ENCODE measurements around the gene OGDH.
A peak's percentile ranks its signal among the peaks of the same experiment; 100 is the strongest.
"Not testable (repeated sequence)": the region's sequence is repeated elsewhere in the genome, so short reads cannot be mapped to it uniquely, and the experiment has no call there.

OGDH gene

DNA sequence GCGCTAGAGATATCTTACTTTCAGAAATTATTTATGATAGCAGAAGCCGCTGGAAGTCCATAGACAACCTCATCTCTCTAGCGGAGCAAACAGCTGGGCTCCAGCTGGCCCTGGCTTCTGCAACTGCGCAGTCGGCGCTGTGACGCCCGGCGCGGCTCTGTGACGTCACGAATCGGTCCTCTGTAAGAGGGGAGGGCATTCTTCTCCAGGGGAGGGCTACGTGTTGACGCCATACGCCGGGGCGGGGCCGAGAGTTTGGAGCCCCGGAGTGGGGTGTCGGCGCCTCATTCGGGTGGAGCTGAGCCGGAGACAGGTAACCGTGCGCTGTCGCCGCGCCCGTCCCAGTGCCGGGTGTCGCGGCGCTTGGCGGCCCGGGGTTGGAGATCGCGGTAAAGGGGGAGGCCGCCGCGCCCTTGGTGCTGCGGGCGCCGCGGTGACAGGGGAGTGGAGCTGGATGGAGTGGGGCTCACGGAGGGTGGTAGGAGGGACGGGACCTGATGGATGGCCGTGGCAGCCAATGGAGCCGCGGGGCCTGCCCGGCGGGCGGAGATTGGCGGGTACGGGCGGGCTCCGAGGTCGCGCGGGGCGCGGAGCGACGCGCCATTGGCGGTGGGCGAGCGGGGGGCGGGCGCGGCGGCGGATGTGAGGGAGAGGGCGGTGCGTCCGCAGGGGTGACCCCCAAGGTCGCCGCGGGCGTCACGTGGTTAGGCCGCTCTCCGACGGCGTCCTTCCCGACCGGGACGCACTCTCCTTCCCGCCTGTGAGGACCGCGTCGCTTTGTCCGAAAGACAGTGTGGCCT lies at the start of gene OGDH:
OGDH (plus strand) TSS at position 287 of the 800 bp plus-strand sequence. CDS start 17,717 bp downstream, outside the sequence.
- peak; percentile 99 to 100 for DNase-seq

GRCh38 chr7:44557485-44557884 lies 48.9 kb upstream of the OGDH start:
- DNase-seq = no peak

GRCh38 chr7:44559485-44559884 lies 46.9 kb upstream of the OGDH start:
- no peak for DNase-seq

DNA sequence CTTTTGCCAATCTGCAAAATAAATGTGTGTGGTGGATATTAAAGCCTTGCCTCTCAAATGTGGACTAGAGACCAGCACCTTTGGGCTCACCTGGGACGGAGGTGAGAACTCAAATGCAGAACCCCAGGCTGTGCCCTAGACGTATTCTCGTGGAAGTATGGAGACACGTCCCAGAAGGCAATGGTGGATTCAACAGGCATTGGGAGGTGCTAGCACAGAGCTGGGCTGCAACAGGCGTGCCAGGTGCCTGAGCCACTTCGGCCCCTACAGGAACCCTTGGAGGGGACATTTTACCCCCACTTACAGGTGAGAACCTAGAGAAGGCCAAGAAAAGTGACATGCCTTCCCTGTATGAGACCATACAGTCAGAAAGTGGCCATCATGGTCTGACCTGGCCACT lies 44.9 kb upstream of the OGDH start:
- no peak for DNase-seq

DNA sequence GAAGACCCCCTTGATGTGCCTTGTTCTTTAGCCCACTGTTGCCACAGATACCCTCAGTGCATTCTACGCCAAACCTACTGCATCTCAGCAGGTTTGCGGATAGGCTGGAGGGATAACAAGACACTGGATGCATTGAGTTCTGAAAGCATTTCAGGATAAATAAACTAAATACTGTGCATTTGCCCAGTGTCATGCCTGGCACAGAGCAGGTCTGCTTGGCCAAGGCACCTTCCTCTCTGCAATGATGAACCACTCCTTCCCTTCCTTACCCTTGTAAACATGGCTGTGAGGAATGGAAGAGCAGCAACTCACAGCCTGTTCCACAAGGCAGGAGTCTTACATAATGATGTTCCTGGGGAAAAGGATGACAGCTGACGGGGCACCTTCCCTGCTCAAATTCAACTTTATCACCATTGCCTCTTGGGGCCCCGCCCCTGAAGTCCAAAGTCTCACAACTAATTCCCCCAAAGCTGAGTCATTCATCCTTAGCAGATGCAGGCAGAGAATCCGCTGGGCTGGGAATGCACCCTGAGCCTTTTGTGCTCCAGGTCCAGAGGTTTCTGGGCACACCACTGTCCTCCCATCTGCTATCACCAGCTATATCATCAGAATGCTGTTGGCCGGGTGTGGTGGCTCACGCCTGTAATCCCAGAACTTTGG lies 44.3 kb upstream of the OGDH start:
- DNase-seq = no peak

- DNase-seq = not testable (repeated sequence)
These were observed 43.8 kb upstream of the OGDH start for GRCh38 chr7:44562622-44562962.

DNA sequence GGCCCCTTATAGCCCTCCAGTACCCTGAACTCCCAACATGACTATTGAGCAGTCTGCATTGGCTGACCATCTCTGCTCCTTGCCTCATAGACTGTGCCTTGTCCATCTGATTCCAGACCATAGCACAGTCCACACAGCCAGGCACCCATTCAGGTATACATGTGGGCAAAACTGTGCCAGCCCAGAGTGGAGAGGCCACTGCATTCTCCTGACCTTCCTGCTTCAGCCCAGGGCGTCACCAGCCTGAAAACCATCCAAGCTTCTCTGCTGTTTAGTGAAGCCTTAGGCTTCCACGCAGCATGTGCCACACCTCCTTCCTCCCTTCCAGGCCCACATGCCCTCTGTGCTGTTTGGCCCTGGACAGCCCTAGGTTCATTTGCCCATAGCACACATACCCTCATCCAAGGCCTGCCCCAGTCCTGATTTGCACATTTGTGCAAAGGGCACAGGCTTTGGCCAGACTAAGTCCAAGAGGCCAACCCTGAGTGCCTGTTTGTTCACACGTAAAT lies 43.2 kb upstream of the OGDH start:
- no peak for DNase-seq

DNA sequence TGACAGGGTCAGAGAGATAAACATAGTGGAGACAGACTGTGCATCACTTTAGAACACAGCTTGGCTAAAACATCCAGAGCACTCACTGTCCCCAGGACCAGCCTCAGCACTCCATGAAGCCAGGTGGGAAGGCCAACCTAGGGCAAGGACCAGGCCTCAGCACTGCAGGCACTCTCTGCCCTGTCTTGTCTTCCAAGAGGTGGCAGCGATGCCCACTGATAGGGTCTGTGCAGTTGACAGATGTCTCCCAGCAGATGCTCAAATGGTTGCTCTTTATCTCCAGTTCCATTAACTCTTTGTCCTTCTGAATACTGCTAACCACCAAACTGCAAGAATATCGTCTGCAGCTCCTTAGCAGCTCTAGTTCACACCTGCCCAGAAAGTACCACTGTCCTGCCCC lies 41.8 kb upstream of the OGDH start:
- DNase-seq = no peak

DNA sequence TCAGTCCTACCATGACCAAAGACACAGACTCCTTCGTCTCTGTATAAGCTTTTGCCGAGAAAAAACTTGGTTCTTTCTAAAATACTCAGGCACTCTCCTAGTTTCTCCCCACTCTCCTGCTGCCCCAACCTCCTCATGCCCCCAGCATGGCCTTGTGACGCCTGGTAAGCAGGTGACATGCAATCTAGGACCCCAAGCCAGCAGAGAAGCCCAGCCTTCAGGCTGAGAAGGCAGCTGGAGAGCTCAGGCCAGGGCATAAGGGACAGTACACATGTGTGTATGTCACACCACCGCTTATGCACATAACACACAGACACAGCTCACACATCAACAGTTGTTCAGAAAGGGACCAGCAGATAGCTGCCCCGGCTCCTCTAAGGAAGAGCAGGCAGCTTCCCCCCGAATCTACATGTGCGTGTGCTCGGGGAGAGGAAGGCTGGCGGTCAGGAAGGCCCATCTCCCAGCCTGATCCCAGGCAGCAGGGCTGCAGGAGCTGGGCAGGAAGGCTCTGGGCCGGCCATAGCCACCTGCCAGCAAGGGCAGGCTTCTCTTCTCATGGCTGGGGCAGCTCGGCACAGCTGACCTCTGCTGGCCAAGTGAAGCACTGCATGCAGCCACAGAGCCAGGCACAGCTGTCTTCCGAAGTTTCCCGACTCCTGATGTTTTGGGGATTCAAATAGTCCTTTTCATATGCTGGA lies 41.2 kb upstream of the OGDH start:
- DNase-seq = peak; percentile 72

DNA sequence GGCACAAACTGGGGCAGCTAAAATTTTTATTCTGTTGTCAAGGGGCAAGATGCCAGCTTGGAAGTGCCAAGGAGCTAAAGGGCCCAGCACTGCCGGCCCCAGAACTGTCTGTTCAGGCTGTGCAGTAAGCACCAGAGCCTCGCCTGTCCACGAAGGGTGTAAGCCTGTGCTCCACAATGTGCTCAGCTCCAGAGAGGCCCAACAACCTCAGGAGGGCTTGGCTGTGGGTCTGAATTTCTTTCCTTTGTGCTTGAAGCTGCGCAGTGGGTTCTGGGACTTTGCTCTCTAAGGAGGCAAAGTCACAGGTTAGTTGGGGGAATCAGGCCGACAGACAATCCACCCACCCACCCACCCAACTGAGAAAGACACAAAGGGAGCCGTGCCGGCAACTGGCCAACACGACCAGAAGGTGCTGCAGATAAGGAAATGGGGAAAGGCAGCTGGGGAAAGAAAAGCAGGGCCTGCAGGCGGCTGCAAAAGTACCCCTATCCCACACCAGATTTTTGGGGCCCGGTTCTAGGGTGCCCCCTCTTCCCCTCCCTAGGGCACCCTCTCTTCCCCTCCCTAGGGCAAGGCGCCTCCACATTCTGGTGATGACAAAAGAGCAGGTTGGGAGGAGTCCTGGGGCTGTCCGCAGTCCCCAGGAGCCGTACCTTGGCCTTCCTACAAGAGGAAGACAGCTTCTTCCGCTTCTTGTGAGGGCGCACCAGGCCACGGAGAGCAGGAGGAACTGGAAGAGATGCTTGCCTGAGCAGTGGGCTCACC lies 40.5 kb upstream of the OGDH start:
- DNase-seq = no peak

DNA sequence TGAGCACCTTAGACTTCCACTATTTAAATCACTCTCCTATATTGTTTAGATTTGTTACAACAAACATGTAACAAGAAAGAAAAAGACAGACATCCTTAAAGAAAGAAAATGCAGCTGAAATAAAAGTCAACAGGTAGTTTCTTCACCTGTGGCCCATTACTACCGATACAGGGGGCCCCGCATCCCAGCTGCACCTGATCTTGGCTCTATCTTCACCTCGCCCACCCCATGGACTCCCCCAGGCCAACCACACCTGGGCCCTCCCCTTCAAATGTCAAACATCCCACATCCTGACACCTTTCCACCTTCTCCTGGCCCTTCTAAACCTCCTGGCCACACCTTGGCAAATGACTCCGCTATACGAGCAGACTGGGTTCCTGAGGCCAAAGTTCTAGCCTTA lies 39.7 kb upstream of the OGDH start:
- DNase-seq = no peak

- DNase-seq = no peak
These were observed 38.5 kb upstream of the OGDH start for GRCh38 chr7:44567884-44568283.

GRCh38 chr7:44568771-44569560 lies 37.5 kb upstream of the OGDH start:
- no peak for DNase-seq

DNA sequence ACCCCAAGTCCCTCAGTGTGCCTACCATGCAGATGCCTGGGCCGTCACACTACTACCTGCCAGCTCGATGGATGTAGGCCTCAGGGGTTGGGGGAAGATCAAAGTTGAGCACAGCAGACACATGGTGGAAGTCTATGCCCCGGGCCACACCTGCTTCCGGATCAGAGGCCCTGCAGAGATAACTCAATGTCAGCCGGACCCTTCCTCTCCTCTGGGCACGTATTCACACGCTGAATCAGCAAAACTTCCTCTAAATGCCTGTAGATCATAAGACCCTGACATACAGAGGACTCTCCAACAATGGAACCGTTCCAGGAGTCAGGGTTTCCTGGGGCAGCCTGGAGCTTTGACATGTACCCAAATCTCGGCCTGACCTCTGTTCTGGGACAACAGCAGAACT lies 36.5 kb upstream of the OGDH start:
- no peak for DNase-seq

GRCh38 chr7:44572771-44573170 lies 33.7 kb upstream of the OGDH start:
- no peak for DNase-seq

- DNase-seq = peak; percentile 93 to 95
These were observed 32.8 kb upstream of the OGDH start, which contains the start of gene DDX56 for GRCh38 chr7:44573464-44574286. TSS of gene DDX56 (minus strand) at chr7:44573908. CDS start at chr7:44573895, 13 bp downstream.

DNA sequence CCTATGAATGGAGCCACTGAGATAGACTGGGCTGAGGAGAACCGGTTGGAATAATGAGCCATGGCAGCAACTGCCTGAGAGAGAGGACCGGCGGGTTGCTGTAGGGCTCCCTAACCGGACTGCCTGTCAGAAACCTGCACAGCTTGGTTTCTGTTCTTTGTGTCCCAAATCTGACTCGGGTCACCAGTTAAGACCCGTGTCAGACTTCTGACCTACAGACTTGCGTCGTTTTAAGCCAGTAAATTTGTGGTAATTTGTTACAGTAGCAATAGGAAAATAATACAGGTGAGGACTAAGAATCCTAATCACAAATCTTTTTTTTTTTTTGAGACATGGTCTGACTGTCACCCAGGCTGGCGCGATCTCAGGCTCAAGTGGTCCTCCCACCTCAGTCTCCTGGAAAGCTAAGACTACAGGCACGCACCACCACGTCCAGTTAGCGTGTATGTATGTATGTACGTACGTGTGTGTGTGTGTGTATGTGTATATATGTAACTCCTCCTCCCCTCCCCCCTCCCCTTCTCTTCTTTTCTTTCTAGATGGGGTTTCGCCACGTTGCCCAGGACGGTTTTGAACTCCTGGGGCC lies 32.0 kb upstream of the OGDH start:
- DNase-seq = no peak

DNA sequence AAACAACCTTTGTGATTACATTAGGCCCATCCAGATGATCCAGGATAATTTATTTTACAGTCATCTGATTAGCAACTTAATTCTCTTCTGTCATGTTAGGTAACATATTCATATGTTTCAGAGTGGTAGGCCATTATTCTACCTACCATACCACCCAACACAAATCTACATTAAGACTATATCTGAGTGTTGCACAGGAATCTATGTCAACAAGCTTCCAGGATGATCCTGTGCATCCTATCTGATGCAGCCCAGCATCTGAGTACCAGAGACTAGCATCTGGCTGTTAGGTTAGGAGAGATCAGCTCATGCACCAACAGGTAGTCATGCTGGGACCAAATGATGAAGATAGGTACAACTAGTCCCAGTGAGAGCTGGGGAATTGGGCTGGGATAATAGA lies 31.4 kb upstream of the OGDH start:
- DNase-seq = no peak

- no peak for DNase-seq
These were observed 30.2 kb upstream of the OGDH start for GRCh38 chr7:44576228-44576627.

Measured in stimulated activated CD4-positive, alpha-beta T cell treated with anti-CD3 and anti-CD28 coated beads, Interleukin-2, amount 100 ng/mL, for 24 hours (primary cell).